Stimulated activated CD8-positive, alpha-beta memory T cell treated with anti-CD3 and anti-CD28 coated beads, Interleukin-15, amount 100 ng/mL, for 1 hour (primary cell): Measurements from ENCODE around the gene NODAL.

Source experiments
- DNase-seq: peaks from one replicate; pipeline ENCODE4 v3.0.0-alpha.2; 2020; ENCODE audit warnings: low read depth

NODAL gene

GRCh38 chr10:70462349-70462984 is 21.0 kb upstream of the NODAL start:
- no peak for DNase-seq

- peak; percentile 20 for DNase-seq
Measured at GRCh38 chr10:70461397-70462348, 20.2 kb upstream of the NODAL start.

- no peak for DNase-seq
Measured at GRCh38 chr10:70459774-70460490, 18.5 kb upstream of the NODAL start.

GRCh38 chr10:70459061-70459773 is 17.7 kb upstream of the NODAL start:
- DNase-seq = no peak

GRCh38 chr10:70458329-70459060 is 17.0 kb upstream of the NODAL start:
- DNase-seq = no peak

- DNase-seq = no peak
Measured at GRCh38 chr10:70457759-70458305, 16.4 kb upstream of the NODAL start.

- no peak for DNase-seq
Measured at GRCh38 chr10:70456164-70456563, 14.7 kb upstream of the NODAL start.

GRCh38 chr10:70455213-70455630 is 13.7 kb upstream of the NODAL start:
- no peak for DNase-seq

- no peak for DNase-seq
Measured at GRCh38 chr10:70448236-70448635, 6.8 kb upstream of the NODAL start.

GRCh38 chr10:70445718-70446657 is 4.5 kb upstream of the NODAL start:
- no peak for DNase-seq

GRCh38 chr10:70444744-70445143 is 3.3 kb upstream of the NODAL start:
- no peak for DNase-seq

- DNase-seq = no peak
Measured at GRCh38 chr10:70442332-70442988, 979 bp upstream of the NODAL start.

GRCh38 chr10:70441895-70442309 is 421 bp upstream of the NODAL start:
- DNase-seq = no peak

- DNase-seq = no peak
Measured at GRCh38 chr10:70440296-70441160, 953 bp downstream of the NODAL start.

- no peak for DNase-seq
Measured at GRCh38 chr10:70437721-70438120, 3.8 kb downstream of the NODAL start.

GRCh38 chr10:70435241-70436085 is 6.0 kb downstream of the NODAL start:
- no peak for DNase-seq

- DNase-seq = no peak
Measured at GRCh38 chr10:70433581-70434280, 7.8 kb downstream of the NODAL start.
